ENCODE data around the gene VAT1L. TPM values are rescaled to one million over a fixed set of nuclear protein-coding genes. Genes with fewer than 3 reads are reported as not detected.

VAT1L gene
- total RNA-seq, 2 donors from 2014 or later: 0.05 to 4.4 TPM

GRCh38 chr16:77759821-77760220 lies 28.5 kb upstream of the VAT1L start:
- TF ChIP-seq POLR2A (IDR thresholded peaks at IDR 0.05): no peak
- no peak for TF ChIP-seq POLR2AphosphoS5 (IDR thresholded peaks at IDR 0.05)
- TF ChIP-seq, protein P1, sequence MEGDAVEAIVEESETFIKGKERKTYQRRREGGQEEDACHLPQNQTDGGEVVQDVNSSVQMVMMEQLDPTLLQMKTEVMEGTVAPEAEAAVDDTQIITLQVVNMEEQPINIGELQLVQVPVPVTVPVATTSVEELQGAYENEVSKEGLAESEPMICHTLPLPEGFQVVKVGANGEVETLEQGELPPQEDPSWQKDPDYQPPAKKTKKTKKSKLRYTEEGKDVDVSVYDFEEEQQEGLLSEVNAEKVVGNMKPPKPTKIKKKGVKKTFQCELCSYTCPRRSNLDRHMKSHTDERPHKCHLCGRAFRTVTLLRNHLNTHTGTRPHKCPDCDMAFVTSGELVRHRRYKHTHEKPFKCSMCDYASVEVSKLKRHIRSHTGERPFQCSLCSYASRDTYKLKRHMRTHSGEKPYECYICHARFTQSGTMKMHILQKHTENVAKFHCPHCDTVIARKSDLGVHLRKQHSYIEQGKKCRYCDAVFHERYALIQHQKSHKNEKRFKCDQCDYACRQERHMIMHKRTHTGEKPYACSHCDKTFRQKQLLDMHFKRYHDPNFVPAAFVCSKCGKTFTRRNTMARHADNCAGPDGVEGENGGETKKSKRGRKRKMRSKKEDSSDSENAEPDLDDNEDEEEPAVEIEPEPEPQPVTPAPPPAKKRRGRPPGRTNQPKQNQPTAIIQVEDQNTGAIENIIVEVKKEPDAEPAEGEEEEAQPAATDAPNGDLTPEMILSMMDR (IDR thresholded peaks at IDR 0.05): no peak
- Histone ChIP-seq H3K27me3 (replicated peaks; ENCODE audit: insufficient read depth) (no peaks in the 10 kb centered on the region), H3K36me3 (no peaks in the 10 kb centered on the region), H3K9me3 (no peaks in the 10 kb centered on the region), H3K4me3 (no peak overlapping the region), H3K27ac (no peak overlapping the region), H3K4me1 (replicated peaks) (no peaks in the 10 kb centered on the region)
- DNase-seq (ENCODE audit: low spot score): no peak
- WGBS: 52% methylated on average over 3 of the region's 3 CpGs
- intact Hi-C loops (cut with DNase I): no loop called here

GRCh38 chr16:77760800-77761199 lies 27.6 kb upstream of the VAT1L start:
- 19% methylated on average over 1 of the region's 1 CpG for WGBS
- no peaks in the 10 kb centered on the region for H3K4me1 ChIP-seq (replicated peaks)
- intact Hi-C loops (cut with DNase I): no loop called here
- DNase-seq (ENCODE audit: low spot score): no peak
- H3K36me3 ChIP-seq: no peaks in the 10 kb centered on the region
- H3K4me3 ChIP-seq: no peak overlapping the region
- TF ChIP-seq POLR2A (IDR thresholded peaks at IDR 0.05): no peak
- TF ChIP-seq POLR2AphosphoS5 (IDR thresholded peaks at IDR 0.05): no peak
- TF ChIP-seq, protein P1 (IDR thresholded peaks at IDR 0.05): no peak
- no peaks in the 10 kb centered on the region for H3K27me3 ChIP-seq (replicated peaks; ENCODE audit: insufficient read depth)
- no peak overlapping the region for H3K27ac ChIP-seq
- H3K9me3 ChIP-seq: no peaks in the 10 kb centered on the region

DNA sequence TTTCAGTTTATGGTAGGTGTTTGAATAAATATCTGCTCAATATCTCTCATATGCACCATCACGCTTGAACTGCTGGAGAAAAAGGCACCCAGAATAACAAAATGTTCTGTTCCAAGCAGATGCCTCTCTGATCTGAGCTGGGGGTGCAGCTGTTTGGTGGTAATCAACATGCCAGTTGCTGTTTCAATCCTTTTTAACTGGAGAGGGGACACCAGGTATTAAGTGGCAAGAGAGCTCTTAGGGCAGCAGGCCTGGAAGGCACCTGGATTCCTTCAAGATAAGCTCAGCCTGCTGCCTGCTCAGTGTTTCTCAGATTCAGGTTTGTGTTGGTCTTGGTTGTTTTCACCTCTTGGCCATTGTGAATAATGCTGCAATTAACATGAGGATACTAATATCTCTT lies 27.2 kb upstream of the VAT1L start:
- no peaks in the 10 kb centered on the region for H3K36me3 ChIP-seq
- no peak overlapping the region for H3K27ac ChIP-seq
- no peak for TF ChIP-seq POLR2A (IDR thresholded peaks at IDR 0.05)
- H3K27me3 ChIP-seq (replicated peaks; ENCODE audit: insufficient read depth): no peaks in the 10 kb centered on the region
- intact Hi-C loops (cut with DNase I): no loop called here
- H3K4me3 ChIP-seq: no peak overlapping the region
- H3K9me3 ChIP-seq: no peaks in the 10 kb centered on the region
- 70% methylated on average over 1 of the region's 1 CpG for WGBS
- no peaks in the 10 kb centered on the region for H3K4me1 ChIP-seq (replicated peaks)
- no peak for DNase-seq (ENCODE audit: low spot score)

DNA sequence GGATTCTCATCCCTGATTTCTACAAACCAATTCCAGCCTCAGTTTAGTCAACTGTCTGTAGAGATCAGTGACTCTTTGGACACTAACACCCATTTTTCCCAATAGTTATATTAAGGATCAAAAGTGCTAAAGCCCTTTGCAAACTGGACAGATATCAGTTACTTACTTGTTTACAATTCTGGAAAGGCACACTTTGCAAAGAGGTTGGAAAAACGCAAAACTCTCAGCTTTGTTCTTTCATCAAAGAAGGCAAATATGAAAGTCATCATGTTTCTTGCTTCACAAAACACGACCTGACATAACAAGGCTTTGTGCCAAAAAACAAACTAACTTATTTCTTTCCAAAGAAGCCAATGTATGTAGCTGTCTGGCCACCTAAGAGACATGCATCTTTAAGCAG lies 26.1 kb upstream of the VAT1L start:
- TF ChIP-seq POLR2AphosphoS5 (IDR thresholded peaks at IDR 0.05) (no peak), POLR2A (IDR thresholded peaks at IDR 0.05) (no peak)
- TF ChIP-seq, protein P1 (IDR thresholded peaks at IDR 0.05): no peak
- WGBS: 21% methylated on average over 2 of the region's 2 CpGs
- Histone ChIP-seq H3K27me3 (replicated peaks; ENCODE audit: insufficient read depth) (no peaks in the 10 kb centered on the region), H3K9me3 (no peaks in the 10 kb centered on the region), H3K36me3 (no peaks in the 10 kb centered on the region), H3K4me1 (replicated peaks) (no peaks in the 10 kb centered on the region), H3K4me3 (no peak overlapping the region), H3K27ac (no peak overlapping the region)
- intact Hi-C loops (cut with DNase I): no loop called here
- no peak for DNase-seq (ENCODE audit: low spot score)

DNA sequence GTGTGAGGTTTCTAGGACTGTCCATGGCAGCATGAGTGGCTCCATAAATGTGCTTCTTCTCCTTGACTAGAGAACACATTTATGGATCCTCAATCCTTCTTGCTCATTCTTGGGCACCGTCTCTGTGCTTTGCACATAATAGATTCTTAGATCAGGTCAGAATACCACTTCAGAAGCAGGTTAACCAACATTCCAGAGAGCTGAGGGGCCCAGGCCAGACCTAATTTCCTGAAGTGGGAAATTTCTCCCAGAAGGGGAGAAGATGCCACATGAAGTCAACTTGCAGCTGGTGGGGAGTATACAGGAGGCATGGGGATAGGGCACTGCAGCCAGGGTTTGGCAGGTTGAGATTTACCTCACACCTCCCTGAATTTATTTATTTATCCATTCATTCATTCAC lies 24.4 kb upstream of the VAT1L start:
- H3K27ac ChIP-seq: no peak overlapping the region
- TF ChIP-seq, protein P1 (IDR thresholded peaks at IDR 0.05): no peak
- TF ChIP-seq POLR2A (IDR thresholded peaks at IDR 0.05): no peak
- no peak for TF ChIP-seq POLR2AphosphoS5 (IDR thresholded peaks at IDR 0.05)
- no peak overlapping the region for H3K4me3 ChIP-seq
- 47% methylated on average over 1 of the region's 1 CpG for WGBS
- no peaks in the 10 kb centered on the region for H3K27me3 ChIP-seq (replicated peaks; ENCODE audit: insufficient read depth)
- no peaks in the 10 kb centered on the region for H3K4me1 ChIP-seq (replicated peaks)
- H3K9me3 ChIP-seq: no peaks in the 10 kb centered on the region
- no peaks in the 10 kb centered on the region for H3K36me3 ChIP-seq
- intact Hi-C loops (cut with DNase I): no loop called here
- no peak for DNase-seq (ENCODE audit: low spot score)

Measured in prostate gland (tissue), 2 donors.